ENCODE data around the gene DLD. TPM values are rescaled to one million over a fixed set of nuclear protein-coding genes. Genes with fewer than 3 reads are reported as not detected.

Gene DLD
- total RNA-seq, result 51.0 and 107 TPM in 2 replicates

GRCh38 chr7:107890962-107891635, at the start of gene DLD:
TSS of gene DLD (plus strand) at chr7:107891183. CDS start at chr7:107891251, 68 bp downstream.

Other genes starting within 250 kb of the DLD start
- under 0.01 and 0.18 TPM in 2 replicates for gene SLC26A4, start 230.4 kb upstream of the DLD start, total RNA-seq
- 11.3 and 12.7 TPM in 2 replicates for gene CBLL1, start 147.0 kb upstream of the DLD start, total RNA-seq
- gene SLC26A3, start 88.0 kb upstream of the DLD start, total RNA-seq, result not detected in 2 replicates
- gene LAMB1, start 112.0 kb downstream of the DLD start, total RNA-seq, result 154 and 167 TPM in 2 replicates
- gene LAMB4, start 239.2 kb downstream of the DLD start, total RNA-seq, result under 0.01 TPM in 2 replicates

Measured in myometrial cell (primary cell).